AG09309 (cell line): ENCODE data around the gene MEIOB.

Experiments used
- DNase-seq: peaks from one replicate; pipeline ENCODE4 v3.0.0-alpha.2; 2010; ENCODE audit warnings: low read depth
- H3K4me3 ChIP-seq: 2 replicates; pipeline ENCODE4 v1.5.1; 2011; ENCODE audit warnings: mild to moderate bottlenecking, low read depth, low read length, moderate library complexity; ENCODE audit not compliant: control insufficient read depth
- CTCF ChIP-seq: IDR thresholded peaks from 2 replicates; pipeline ENCODE4 v1.5.1; 2011; ENCODE audit warnings: mild to moderate bottlenecking, low read depth, low read length, inconsistent platforms; ENCODE audit not compliant: insufficient read depth, control insufficient read depth; ENCODE audit errors: missing control alignments

Gene MEIOB

GRCh38 chr16:1906846-1907165 lies 34.8 kb upstream of the MEIOB start:
- H3K4me3 ChIP-seq: no peak overlapping the region
- no peak for TF ChIP-seq CTCF
- DNase-seq: no peak

- no peak for DNase-seq
- TF ChIP-seq CTCF: no peak
- H3K4me3 ChIP-seq: no peak overlapping the region
Measured at GRCh38 chr16:1906055-1906845, 34.3 kb upstream of the MEIOB start.

DNA sequence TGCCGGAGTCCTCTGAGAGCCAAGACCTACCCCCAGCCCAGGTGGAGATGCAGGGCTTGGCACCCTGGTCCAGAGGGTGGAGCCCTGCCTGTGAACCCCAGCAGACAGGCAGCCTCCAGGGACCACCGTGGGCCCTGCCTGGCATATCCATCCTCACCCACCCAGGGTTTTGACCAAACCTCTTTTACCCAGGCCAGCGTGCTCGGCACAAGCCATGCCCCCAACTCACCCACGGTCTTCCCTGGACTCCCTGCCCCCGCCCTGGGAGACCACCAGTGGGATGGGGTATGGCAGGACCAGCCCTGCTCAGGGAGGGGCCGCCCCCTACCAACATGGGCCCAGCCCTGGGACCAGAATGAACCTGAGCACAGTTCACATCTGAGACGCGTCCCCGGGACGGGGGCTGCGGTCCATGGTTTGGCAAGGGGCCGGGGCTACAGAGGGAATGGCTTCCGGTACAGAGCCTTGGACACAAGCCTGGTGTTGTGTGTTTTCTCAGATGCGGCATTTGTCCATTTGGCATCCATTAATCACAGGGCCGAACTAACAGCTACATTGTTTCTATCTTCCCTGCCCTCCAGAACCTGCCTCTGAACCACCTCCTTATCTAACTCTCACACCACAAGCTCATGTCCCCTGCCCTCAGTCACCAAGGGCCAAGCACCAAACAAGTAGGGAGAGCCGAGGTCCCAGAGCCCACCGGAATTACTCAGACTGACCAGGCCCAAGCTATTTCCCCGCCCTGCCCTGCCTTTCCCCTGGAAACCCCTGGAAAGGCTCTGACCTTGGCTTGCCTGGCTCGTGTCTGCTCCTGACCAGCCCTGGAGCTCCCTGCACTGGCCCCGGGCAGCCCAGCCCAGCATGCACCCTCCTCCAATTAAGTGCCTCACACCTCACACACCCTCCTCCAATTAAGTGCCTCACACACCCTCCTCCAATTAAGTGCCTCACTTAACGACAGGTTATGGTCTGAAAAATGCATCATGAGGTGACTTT lies 32.2 kb upstream of the MEIOB start:
- no peak for DNase-seq
- no peak overlapping the region for H3K4me3 ChIP-seq
- no peak for TF ChIP-seq CTCF

DNA sequence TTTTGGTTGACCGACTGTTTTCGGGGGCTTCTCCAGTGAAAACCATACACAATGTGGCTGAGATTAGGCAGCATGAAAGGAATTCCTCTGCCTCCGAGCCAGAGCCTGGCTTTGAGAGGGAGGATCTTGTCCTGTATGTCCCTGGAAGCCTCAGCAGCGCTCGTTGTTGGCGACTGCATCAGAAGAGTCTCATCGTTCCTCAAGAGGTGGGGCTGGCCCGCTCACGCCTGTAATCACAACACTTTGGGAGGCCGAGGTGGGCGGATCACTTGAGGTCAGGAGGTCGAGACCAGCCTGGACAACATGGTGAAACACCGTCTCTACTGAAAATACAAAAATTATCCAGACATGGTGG lies 31.2 kb upstream of the MEIOB start:
- H3K4me3 ChIP-seq: no peak overlapping the region
- DNase-seq: no peak
- TF ChIP-seq CTCF: no peak

GRCh38 chr16:1902547-1903219 lies 30.7 kb upstream of the MEIOB start:
- no peak overlapping the region for H3K4me3 ChIP-seq
- DNase-seq: no peak
- no peak for TF ChIP-seq CTCF

DNA sequence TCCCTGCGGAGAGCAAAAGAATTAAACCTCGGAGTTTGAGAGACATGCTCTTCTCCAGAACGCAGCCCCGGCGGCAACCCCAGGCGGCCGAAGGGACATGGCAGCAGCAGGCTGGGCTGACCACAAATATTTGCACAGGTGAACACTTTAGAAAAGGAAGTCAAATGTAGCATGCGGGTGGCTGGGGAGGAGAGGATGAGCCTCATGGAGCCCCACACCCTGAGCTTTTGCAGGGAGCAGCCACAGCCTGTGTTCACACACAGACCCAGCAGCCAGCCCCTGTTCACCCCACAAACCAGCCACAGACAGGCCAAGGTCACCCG lies 28.4 kb upstream of the MEIOB start:
- DNase-seq: no peak
- no peak overlapping the region for H3K4me3 ChIP-seq
- no peak for TF ChIP-seq CTCF
